Skin of body (tissue), 2 donors: ENCODE data around the gene NQO2. TPM values are rescaled to one million over a fixed set of nuclear protein-coding genes. Genes with fewer than 3 reads are reported as not detected.
"Not testable (repeated sequence)": the region's sequence is repeated elsewhere in the genome, so short reads cannot be mapped to it uniquely, and the experiment has no call there.

Experiments used
- DNase-seq: peaks from one replicate; lab custom pipeline; 2025; lab: John Stamatoyannopoulos, UW
- total RNA-seq: library from RNA; depleted of rRNA; stranded (reverse); fragments of >200 nt; gene quantifications from one replicate; pipeline ENCODE4 v1.2.3, GENCODE V29; 2014

The NQO2 gene
- total RNA-seq, 1 donor from 2014 or later: 8.7 TPM

DNA sequence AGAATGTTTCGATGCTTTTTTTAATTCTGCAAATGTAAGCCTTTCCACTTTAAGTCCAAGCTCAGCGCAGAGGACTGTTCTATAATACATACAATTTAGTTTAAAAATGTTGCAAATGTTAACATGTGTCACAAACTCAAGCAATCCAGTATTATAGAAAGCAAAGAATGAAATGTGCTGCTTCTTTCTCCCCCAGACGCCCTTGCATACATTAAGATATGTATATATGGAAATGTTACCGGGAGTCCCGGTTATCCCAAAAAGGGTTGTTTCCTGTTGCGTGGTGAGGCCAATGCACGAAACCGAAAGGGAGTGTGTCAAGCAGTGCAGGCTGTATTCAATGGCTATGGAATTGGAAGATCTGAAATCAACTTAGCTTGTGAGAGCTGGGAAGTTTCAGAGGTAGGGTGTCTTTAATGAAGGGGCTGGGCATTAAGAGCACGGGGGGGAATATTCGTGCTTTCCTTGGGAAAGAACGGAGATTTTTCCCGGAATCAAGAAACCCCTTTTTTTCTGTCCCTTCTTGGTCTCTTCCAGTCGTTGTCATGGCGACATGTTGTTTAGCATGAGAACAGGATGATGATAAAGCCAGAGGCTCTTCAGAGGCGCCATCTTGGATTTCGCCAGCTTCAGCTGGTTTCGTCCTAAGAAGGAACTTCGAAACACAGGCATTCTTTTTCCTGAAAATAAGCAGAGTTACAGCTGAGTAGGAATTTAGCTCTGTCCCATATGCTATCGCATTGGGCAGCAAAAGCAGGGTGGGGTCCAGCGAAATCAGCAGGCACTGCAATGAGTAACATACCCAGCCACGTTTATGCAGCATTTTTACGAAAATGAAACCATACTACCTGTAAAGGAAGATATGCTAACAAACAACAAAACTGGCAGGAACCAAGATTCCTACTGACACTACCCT is 10.1 kb upstream of the NQO2 start:
- peak; percentile 99 for DNase-seq

DNA sequence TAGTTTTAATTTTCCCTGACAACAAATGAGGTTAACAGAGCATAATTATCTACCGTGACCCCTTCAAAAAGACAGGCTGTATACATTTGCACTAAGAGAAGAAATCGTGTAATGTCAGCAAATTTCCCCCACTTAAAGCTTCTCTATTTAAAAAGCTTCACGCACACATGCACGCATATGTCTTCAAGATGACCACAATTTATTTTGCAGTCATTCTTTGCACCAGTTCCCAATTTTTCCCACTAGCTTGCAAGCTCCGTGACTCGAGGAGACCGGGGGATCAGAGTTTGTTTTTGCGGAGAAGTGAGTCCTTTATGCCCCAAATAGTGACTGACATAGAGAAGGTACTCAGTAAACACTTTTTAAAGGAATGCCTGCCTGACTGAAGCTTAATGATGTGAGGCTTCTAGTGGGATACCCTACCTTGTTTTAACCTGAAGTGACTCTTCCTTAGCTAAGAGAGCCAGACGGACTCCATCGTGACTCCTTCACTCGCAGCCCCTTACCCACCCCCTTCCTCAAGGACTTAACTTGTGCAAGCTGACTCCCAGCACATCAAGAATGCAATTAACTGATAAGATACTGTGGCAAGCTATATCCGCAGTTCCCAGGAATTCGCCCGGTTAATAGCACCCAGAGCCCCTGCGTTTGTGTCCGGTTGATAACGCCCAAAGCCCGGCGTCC is 9.3 kb upstream of the NQO2 start:
- DNase-seq: peak; percentile 76

DNA sequence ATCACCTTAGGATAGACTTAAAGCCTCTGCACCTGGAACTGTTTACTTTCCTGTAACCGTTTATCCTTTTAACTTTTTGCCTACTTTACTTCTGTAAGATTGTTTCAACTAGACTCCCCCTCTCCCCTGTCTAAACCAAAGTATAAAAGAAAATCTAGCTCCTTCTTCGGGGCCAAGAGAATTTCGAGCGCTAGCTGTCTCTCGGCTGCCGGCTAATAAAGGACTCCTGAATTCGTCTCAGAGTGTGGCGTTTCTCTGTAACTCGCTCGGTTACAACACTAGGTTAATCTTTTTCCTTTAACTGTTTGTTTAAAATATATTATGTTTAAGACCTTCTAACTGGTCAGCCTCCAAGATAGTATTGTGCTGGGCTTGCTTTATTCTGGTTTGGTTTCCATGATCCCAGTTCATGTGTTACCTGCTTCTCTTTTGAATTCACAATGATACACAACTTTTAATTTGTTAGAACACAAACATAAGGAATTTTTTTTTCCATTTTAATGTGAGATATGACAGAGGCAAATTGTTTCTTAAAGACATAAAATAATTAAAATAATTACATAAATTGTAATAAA is 8.7 kb upstream of the NQO2 start:
- no peak for DNase-seq

DNA sequence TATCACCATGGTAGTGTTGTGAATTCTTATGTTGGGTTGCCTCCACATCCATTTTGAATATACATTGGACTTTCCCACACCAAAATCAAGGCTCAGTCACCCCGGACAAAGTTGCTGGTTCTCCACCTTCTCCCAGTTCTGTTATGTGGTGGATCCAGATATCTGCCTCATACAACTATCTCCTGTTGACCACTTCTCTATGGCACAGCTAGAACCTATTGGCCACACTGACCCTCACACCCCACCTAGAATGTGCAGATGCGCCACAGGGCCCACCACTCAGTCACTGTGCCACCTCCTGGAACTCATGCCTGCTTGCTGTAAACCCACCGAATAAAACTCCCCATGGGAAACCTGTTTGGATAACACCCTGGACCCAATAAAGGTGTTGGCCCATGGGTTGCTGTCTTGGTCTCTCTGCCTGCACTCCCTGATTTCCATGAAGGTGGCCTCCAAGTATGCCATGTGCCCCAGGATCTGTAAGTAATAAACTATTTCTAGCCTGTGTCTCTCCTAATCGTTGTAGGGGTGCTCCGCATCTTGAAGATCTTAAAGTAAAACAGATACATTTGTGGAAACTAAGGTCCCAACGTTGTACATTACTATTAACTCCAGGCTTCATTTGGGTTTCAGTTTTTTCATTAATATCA is 7.2 kb upstream of the NQO2 start:
- no peak for DNase-seq

DNA sequence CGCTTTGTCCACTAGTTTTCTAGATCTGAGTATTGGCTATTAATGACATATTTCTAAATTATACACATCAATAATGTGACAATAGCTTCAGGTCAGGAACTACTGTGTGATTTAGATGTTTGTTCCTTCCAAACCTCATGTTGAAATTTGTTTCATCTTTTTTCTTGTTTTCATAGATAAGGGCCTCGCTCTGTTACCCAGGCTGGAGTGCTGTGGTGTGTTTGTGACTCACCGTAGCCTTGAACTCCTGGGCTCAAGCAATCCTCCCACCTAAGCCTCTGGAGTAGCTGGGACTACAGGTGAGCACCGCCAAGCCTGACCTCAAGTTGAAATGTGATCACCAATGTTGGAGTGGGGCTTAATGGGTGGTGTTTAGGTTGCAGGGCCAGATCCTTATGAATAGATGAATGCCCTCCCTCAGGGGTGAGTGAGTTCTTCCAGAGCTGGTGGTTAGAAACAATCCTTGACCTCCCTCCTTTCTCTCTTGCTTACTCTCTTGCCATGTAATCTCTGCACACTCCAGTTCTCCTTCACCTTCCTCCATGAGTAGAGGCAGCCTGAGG is 5.9 kb upstream of the NQO2 start:
- no peak for DNase-seq

DNA sequence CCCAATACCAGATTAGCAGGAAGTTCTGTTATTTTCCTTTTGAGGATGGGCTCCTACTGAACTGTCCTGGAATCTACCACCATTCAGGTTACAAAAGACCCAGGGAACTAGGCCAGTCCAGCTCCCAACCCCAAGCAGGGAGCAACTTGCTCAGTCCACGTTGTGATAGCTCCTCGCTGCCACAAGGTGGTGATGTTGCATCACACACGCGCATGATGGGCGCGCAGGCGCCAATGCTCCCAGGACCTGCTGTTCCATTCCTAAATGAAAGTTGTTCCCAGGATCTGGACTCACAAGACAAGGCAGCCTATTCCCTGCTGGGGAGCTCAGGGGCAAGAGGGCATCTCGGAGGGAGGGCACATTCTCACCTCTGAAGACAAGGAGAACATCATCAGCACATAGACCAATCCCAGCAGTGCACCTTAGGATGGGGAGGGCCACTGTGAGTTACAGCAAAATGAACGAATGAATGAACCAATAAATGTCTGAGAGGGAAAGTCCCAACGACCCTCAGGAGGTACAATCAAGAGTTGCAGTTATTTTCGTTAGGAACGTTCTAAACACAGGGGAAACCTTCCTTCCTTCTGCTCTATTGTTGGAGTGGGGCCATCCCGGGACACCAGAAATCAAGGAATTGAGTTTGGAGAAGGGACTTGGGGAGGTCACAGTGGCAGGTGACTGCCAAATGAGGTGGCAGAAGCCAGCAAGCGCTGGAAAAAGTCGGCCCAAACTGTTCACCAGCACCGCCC is 1.3 kb upstream of the NQO2 start:
- not testable (repeated sequence) for DNase-seq

DNA sequence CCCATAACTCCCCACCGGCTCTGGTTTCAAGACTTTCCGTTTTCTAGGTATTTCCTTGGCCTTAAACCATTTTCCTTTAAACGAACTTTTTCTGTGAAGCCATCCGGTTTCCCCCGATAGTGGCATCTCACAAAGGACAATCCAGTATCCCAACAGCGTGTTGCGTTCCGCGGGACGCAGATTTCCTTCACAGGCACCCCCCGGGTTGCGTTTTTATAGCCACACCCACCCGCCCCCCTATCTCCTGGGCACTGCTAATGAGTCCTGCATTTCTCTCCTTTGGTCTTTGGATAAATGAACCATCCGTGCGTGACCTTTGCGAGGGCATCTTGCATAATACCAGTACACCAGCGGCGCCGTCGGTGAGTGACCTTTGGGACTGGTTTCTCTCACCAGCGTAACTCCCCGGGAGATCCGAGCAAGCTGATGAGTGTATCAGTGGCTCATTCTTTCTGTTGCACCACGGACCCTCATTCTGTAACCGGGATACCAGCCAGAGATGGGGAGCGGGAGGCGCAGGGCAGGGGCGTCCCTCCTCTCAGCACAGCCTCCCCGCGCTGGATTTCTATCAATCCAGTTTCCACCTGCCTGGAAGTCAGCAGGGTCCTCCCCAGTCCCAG is 586 bp upstream of the NQO2 start:
- DNase-seq: peak; percentile 47

DNA sequence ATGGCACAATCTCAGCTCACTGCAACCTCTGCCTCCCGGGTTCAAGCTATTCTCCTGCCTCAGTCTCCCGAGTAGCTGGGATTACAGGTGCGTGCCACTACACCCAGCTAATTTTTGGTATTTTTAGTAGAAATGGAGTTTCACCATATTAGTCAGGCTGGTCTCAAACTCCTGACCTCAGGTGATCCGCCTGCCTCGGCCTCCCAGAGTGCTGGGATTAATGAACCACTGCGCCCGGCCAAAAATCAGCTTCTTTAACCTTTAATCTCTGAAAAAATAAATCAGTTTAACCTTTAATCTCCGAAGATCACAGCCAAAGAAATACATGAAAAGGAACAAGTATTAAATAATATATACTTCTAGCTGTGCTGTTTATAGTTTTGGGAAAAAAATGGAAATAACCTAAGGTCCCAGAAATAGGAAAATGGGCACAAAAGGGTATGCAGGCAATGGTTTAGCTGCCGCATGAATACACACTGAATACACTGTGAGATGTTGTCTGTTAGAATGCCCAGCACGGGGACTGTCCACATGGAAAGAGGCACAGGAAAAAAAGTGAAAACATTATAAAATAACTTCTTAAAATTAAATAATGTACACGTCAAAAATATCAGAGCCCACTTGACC is 1.6 kb downstream of the NQO2 start:
- DNase-seq: no peak

DNA sequence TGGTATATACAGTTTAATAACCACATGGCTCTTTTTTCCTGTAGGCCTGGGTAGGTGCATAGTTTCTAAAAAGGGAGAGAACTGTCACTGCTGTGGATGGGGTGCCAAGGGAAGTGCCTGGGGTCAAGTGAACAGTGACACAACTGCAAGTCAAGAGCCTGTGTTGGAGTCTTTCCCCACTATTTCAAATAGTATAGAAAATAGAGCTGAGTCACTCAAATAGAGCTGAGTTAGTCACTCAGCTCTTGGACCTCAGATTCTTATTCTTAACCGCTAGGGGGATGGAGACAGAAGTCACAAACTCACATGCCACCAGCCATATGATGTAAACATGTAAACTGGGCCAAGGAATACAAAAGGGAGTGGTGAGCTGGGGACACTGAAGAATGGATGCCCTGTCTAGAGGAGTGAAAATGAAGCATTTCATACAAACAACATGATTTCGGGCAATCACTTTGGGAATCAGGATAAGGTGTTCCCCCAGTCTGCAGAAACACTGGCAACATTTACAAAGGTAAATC is 2.1 kb downstream of the NQO2 start:
- DNase-seq: peak; percentile 21

DNA sequence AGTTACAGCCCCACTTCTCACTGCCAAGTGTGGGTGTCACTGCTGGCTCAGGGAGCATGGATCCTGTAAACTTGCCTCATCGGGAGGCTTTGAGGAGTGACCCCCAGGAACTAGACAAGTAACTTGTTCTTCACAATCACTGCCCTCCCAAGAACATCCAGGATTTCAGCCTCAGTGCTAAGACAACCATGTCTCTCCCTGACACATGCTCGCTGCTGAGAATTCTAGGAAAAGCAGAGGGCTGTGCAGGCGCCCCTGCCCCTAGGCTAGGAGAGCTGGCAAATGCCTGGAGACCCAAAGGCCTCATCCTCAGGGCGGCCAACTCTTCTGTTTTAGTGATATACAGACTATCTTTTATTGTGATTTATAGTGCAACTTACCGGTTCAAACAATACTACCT is 3.5 kb downstream of the NQO2 start:
- not testable (repeated sequence) for DNase-seq

DNA sequence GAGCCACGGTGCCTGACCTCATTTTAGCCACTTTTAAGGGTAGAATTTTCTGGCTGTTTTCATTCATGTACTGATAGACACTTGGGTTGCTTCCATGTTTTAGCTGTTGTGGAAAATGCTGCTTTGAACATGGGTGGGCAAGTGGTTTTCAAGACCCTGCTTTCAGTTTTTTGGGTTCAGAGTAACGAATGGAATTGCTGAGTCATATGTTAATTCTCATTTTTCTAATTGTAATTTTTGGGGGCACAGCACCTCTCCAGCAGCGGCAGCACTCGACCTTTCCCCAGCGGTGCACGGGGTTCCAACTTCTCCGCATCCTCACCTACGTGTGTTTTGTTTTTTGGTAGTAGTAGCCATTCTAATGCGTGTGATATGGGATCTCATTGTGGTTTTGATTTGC is 5.4 kb downstream of the NQO2 start:
- DNase-seq: no peak

DNA sequence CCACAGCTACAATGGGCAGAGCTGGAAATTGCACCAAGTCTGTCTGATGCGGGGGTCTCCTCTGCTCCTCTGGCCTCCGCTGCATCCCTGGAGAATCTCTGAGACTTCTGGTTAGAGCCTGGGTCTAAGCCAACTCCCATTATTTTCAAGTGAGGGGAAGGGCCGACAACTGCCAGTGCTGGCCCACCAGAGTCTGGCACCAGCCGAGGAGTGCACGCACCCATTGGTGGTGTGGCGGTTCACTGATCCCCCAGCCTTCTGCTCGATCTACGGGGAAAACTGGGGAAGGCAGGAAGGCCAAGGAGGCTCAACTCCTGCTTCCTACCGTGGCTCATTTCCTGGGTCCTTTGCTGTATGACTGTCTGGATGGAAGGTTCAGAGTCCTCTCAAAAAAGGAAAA is 6.2 kb downstream of the NQO2 start:
- DNase-seq: no peak

DNA sequence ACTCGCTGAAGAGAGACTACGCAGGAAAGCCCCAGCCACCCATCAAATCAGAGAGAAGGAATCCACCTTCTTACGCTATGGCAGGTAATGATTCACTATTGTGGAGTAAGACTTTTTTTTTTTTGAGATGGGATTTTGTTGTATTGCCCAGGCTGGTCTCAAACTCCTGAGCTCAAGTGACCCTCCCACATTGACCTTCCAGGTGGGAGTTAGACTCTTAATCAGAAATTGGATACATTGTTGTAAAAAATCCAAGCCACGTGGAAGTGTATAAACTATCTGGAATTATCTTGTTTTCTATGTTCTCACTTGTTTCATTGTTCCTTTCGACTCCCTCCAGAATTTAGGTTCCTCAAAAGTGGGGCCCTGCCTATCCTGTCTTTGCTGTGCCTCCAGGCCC is 6.8 kb downstream of the NQO2 start:
- DNase-seq: no peak

DNA sequence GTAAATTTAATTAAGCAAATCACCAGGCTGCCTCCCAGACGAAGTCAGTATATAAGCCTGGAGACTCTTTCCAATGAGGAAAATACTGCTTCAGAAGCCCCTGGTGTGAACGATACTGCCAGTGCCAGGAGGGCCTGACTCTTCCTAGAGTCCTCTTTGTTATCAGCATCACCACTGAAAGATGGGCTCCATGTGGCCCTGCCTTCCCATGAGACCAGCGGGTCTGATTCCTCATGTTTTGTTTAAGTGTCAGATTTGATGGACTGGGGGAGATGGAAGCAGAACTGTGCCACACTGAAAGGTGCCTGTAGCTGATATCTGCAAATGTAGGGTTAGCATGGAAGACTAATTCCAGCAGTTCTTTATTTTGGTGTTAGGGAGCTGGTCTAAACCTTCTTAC is 7.9 kb downstream of the NQO2 start:
- DNase-seq: no peak

DNA sequence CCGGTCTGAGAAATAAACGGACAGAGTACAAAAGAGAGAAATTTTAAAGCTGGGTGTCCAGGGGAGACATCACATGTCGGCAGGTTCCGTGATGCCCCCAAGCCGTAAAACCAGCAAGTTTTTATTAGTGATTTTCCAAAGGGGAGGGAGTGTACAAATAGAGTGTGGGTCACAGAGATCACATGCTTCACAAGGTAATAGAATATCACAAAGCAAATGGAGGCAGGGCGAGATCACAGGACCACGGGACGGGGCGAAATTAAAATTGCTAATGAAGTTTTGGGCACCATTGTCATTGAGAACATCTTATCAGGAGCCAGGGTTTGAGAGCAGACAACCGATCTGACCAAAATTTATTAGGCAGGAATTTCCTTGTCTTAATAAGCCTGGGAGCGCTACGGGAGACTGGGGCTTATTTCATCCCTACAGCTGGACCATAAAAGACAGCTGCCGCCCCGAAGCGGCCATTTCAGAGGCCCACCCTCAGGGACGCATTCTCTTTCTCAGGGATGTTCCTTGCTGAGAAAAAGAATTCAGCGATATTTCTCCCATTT is 9.1 kb downstream of the NQO2 start:
- DNase-seq: not testable (repeated sequence)

DNA sequence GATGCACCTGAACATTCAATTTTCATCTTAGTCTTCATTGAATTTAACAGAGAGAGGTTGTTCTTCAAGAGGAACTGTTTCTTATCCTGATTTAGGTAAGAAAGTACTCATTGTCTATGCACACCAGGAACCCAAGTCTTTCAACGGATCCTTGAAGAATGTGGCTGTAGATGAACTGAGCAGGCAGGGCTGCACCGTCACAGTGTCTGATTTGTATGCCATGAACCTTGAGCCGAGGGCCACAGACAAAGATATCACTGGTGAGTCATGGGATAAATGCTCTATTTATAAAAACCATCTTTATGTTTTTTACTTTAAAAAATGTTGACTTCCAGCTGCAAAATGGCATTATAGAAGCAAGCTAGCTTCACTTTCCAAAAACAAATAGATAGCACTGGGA is 10.2 kb downstream of the NQO2 start:
- no peak for DNase-seq

DNA sequence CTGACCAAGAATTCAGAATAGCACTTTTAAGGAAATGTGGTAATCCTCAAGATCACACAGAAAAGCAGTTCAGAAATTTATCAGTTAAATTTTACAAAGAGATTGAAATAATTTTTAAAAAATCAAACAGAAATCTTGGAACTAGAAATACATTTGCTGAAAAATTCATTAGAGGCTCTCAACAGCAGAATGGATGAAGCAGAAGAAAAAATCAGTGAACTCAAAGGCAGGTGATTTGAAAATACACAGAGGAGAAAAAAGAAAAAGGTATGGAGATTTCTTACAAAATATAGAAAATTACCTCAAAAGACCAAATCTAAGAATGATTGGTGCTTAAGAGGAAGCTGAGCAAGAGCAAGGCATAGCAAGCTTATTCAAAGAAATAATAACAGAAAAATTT is 11.5 kb downstream of the NQO2 start:
- no peak for DNase-seq

DNA sequence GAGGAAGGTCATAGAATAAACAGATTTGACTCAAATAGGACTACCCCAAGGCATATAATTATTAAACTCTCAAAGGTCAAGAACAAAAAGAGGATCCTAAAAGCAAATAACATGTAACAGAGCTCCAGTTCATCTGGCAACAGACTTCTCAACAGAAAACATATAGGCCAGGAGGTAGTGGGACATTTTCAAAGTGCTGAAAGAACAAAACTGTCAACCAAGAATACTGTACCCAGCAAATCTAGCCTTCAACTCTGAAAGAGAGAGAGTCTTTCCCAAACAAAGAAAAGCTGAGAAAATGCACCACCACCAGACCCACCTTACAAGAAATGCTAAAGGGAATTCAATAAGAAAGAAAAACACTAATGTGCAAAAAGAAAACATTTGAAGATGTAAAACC is 11.9 kb downstream of the NQO2 start:
- no peak for DNase-seq

DNA sequence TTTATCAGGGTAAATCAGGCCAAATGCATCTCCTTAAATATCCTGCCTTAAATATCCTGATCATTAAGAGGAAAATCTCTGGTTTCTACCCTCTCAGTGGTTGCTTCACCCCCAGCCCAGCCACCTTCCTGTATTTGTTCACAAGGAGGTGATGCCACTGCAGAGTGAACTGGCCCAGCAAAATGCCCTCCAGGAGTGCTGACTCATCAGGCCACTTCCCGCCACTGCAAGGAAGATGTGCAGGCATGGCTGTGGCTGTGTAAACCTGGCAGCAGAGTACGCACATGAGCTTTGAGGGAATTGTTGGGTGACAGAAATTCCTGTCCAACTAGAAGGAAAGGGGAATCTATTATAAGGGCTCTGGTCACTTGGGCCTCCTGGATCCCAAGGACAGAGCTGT is 13.8 kb downstream of the NQO2 start:
- no peak for DNase-seq
